ENCODE data around the gene CDO1.

DNA sequence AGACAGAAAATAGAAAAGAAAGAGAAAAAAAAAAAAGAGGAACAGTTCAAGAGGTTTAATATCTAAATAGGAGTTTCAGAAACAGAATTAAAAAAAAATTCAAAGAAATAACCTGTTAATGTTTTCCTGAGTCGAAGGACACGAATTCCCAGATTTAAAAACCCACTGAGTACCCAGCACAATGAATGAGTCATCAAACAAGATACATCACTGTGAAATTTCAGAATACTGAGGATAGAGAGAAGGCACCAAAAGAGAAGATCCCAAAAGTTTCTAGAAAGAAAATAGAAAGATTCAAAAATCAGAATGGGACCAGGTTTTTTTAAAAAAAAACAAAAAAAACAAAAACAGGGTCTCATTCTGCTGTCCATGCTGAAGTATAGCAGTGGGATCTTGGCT, 8.8 kb downstream of the CDO1 start:
- TF ChIP-seq TAF1 (IDR thresholded peaks at IDR 0.05; ENCODE audit: low read depth, low read length) (no peak), POLR2A (IDR thresholded peaks at IDR 0.05; ENCODE audit: low read depth, low read length) (no peak)

Measured in GM12891 (cell line).